Cardiac muscle cell (in vitro differentiated cells and primary cell): Measurements from ENCODE around the gene H19. TPM values are rescaled to one million over a fixed set of nuclear protein-coding genes. Genes with fewer than 3 reads are reported as not detected.

Source experiments
- DNase-seq, 2 donors: peaks; one replicate each; pipeline versions ENCODE4 v3.0.0 to v3.0.0-alpha.2; 2010 to 2017; ENCODE audit warnings: low read depth in 1 of 2, low spot score in 1 of 2
- H3K27ac ChIP-seq: fragments of 200-600 bp; sonication (generic); 2 replicates; pipeline ENCODE4 v1.5.1; 2016
- H3K27me3 ChIP-seq: fragments of 200-600 bp; sonication (generic); 2 replicates; pipeline ENCODE4 v1.6.0; 2016; ENCODE audit warnings: control low read depth
- H3K36me3 ChIP-seq: fragments of 200-600 bp; sonication (generic); 2 replicates; pipeline ENCODE4 v1.5.1; 2016; ENCODE audit warnings: control low read depth
- H3K4me1 ChIP-seq: fragments of 200-600 bp; sonication (generic); 2 replicates; pipeline ENCODE4 v1.8.1; 2017; ENCODE audit warnings: low read depth, mild to moderate bottlenecking, mixed run types
- H3K4me3 ChIP-seq: fragments of 200-600 bp; sonication (generic); 2 replicates; pipeline ENCODE4 v1.5.1; 2016; ENCODE audit warnings: mild to moderate bottlenecking
- H3K9me3 ChIP-seq: fragments of 200-600 bp; sonication (generic); 2 replicates; pipeline ENCODE4 v1.5.1; 2017; ENCODE audit warnings: low read depth, mild to moderate bottlenecking, control low read depth
- CTCF ChIP-seq: IDR thresholded peaks from 2 replicates; pipeline ENCODE4 v1.5.1; 2012; ENCODE audit warnings: low read depth, mild to moderate bottlenecking, low read length
- polyA plus RNA-seq: library from polyadenylated mRNA; unstranded; fragments of >200 nt; fragmentation: Nextera tagmentation; extraction: Ambion mirVana; gene quantifications from 2 replicates; pipeline ENCODE4 v1.2.1, GENCODE V29; 2016
- total RNA-seq: library from RNA; depleted of rRNA; stranded (reverse); fragments of >200 nt; gene quantifications from 2 replicates; pipeline ENCODE4 v1.2.3, GENCODE V29; 2016

The H19 gene
- total and polyA plus RNA-seq, 2 experiments from 2014 or later = 27.7 to 316 TPM

- Histone ChIP-seq H3K4me1 (no peaks in the 10 kb centered on the region), H3K4me3 (no peak overlapping the region), H3K9me3 (no peaks in the 10 kb centered on the region), H3K27me3 (no peaks in the 10 kb centered on the region), H3K36me3 (no peaks in the 10 kb centered on the region), H3K27ac (no peak overlapping the region)
- DNase-seq = no peak
- no peak for TF ChIP-seq CTCF
Observed at GRCh38 chr11:2035382-2035781, 37.7 kb upstream of the H19 start.

- no peak for TF ChIP-seq CTCF
- Histone ChIP-seq H3K4me1 (no peaks in the 10 kb centered on the region), H3K4me3 (no peak overlapping the region), H3K9me3 (no peaks in the 10 kb centered on the region), H3K36me3 (no peaks in the 10 kb centered on the region), H3K27me3 (no peaks in the 10 kb centered on the region), H3K27ac (no peak overlapping the region)
- no peak for DNase-seq
Observed at GRCh38 chr11:2031058-2031457, 33.4 kb upstream of the H19 start.

- DNase-seq = no peak
- Histone ChIP-seq H3K27me3 (no peaks in the 10 kb centered on the region), H3K4me3 (no peak overlapping the region), H3K4me1 (no peaks in the 10 kb centered on the region), H3K36me3 (no peaks in the 10 kb centered on the region), H3K9me3 (no peaks in the 10 kb centered on the region), H3K27ac (no peak overlapping the region)
- no peak for TF ChIP-seq CTCF
Observed at GRCh38 chr11:2027708-2028107, 30.1 kb upstream of the H19 start.

GRCh38 chr11:2015025-2015424 is 17.4 kb upstream of the H19 start:
- TF ChIP-seq CTCF = no peak
- Histone ChIP-seq H3K36me3 (no peaks in the 10 kb centered on the region), H3K4me1 (no peaks in the 10 kb centered on the region)

GRCh38 chr11:2012440-2012839 is 14.8 kb upstream of the H19 start:
- Histone ChIP-seq H3K9me3 (no peaks in the 10 kb centered on the region), H3K36me3 (no peaks in the 10 kb centered on the region), H3K27me3 (no peaks in the 10 kb centered on the region), H3K4me1 (no peaks in the 10 kb centered on the region), H3K4me3 (no peak overlapping the region), H3K27ac (no peak overlapping the region)
- no peak for TF ChIP-seq CTCF
- DNase-seq = no peak

More at GRCh38 chr11:2015025-2015424, 17.4 kb upstream of the H19 start:
- H3K9me3 ChIP-seq = no peaks in the 10 kb centered on the region
- H3K27ac ChIP-seq = no peak overlapping the region
- H3K27me3 ChIP-seq = no peaks in the 10 kb centered on the region
- no peak for DNase-seq
- no peak overlapping the region for H3K4me3 ChIP-seq

- H3K36me3 ChIP-seq = no peaks in the 10 kb centered on the region
- no peaks in the 10 kb centered on the region for H3K4me1 ChIP-seq
- TF ChIP-seq CTCF = no peak
- DNase-seq = no peak
- H3K27me3 ChIP-seq = no peaks in the 10 kb centered on the region
- H3K4me3 ChIP-seq = no peak overlapping the region
- H3K9me3 ChIP-seq = no peaks in the 10 kb centered on the region
- no peak overlapping the region for H3K27ac ChIP-seq
Observed at GRCh38 chr11:2004466-2004865, 6.8 kb upstream of the H19 start.
